Mesenteric fat pad (tissue), 1 donor: ENCODE measurements around the gene CES4A. TPM values are rescaled to one million over a fixed set of nuclear protein-coding genes. Genes with fewer than 3 reads are reported as not detected.
A peak's percentile ranks its signal among the peaks of the same experiment; 100 is the strongest.
"Not testable (repeated sequence)": the region's sequence is repeated elsewhere in the genome, so short reads cannot be mapped to it uniquely, and the experiment has no call there.

Experiments used
- DNase-seq: peaks from one replicate; pipeline ENCODE4 v3.0.0-alpha.2; 2020; ENCODE audit warnings: low spot score
- total RNA-seq: library from RNA; stranded (reverse); fragmentation: NEBNext Ultra II Directional; extraction: Animal tissue kit (Norgen Biotek cat#: 25700); gene quantifications from one replicate; pipeline ENCODE4 v1.2.1, GENCODE V29; 2021
- donor health status: DM: yes; HTN: yes; CAD: no.

The CES4A gene
- total RNA-seq, 1 donor from 2014 or later = 12.5 TPM

DNA sequence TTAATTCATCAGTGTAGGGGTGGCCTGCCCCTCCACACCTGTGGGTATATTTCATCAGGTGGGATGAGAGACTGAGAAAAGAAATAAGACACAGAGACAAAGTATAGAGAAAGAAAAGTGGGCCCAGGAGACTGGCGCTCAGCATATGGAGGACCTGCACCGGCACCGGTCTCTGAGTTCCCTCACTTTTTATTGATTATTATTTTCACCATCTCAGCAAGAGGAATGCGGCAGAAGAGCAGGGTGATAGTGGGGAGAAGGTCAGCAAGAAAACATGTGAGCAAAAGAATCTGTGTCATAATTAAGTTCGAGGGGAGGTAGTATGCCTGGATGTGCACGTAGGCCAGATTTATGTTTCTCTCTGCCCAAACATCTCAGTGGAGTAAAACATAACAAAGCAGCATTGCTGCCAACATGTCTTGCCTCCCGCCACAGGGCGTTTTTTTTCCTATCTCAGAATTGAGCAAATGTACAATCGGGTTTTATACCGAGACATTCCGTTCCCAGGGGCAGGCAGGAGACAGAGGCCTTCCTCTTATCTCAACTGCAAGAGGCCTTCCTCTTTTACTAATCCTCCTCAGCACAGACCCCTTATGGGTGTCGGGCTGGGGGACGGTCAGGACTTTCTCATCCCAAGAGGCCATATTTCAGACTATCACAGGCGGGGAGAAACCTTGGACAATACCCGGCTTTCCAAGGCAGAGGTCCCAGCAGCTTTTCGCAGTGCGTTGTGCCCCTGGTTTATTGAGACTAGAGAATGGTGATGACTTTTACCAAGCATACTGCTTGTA lies 32.8 kb upstream of the CES4A start:
- not testable (repeated sequence) for DNase-seq

DNA sequence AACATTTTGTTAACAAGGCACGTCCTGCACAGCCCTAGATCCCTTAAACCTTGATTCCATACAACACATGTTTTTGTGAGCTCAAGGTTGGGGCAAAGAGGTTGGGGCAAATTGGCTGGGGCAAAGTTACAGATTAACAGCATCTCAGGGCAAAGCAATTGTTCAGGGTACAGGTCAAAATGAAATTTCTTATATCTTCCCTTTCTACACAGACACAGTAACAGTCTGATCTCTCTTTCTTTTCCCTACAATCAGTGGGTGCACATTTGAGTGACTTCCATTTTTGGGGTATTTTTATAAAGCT lies 32.3 kb upstream of the CES4A start:
- DNase-seq = not testable (repeated sequence)

- DNase-seq = no peak
Measured at GRCh38 chr16:66958857-66959703, 29.3 kb upstream of the CES4A start.

DNA sequence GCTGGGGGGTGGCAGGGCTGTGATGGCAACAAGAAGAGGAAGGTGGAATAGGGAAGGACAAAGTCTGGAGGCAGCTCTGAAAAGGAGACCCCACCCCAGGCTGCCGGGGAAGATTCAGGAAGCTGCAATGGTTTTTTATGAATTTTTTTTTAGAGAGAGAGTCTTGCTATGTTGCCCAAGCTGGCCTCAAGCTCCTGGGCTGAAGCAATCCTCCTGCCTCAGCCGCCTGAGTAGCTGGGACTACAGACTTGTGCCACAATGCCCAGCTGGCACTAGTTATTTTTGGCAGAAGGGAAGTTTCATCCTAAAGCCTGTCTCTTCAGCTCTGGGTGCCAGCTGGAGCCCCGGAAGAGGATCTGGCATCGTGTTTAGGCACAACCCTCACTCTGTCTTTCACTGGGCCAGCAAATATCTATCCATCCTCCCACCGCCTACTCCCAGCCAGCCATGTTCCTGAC lies 28.7 kb upstream of the CES4A start:
- no peak for DNase-seq

GRCh38 chr16:66960270-66960669 lies 28.1 kb upstream of the CES4A start:
- DNase-seq = no peak

GRCh38 chr16:66961065-66961744 lies 27.2 kb upstream of the CES4A start, which contains the start of gene CES3:
CES3 (plus strand) TSS chr16:66961266; CDS start chr16:66961308, 42 bp downstream.
- no peak for DNase-seq

GRCh38 chr16:66961914-66962313 lies 26.5 kb upstream of the CES4A start:
- no peak for DNase-seq

GRCh38 chr16:66964049-66964448 lies 24.3 kb upstream of the CES4A start:
- no peak for DNase-seq

DNA sequence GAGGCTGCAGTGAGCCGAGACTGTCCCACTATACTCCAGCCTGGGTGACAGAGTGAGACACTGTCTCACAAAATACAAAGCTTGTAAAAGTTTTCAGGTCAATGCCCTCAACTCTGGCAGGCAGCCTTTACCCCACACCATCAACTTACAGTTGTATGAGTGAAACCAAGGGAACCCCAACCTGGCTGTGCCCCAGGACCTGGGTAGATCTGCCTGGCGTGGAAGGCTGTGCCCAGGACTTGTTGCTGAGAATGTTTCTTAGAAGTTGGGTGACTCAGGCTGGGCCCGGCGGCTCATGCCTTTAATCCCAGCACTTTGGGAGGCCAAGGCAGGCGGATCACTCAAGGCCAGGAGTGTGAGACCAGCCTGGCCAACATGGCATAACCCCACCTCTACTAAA lies 19.5 kb upstream of the CES4A start:
- DNase-seq = no peak

GRCh38 chr16:66970775-66971720 lies 17.3 kb upstream of the CES4A start:
- no peak for DNase-seq

- no peak for DNase-seq
Measured at GRCh38 chr16:66972983-66973382, 15.4 kb upstream of the CES4A start.

DNA sequence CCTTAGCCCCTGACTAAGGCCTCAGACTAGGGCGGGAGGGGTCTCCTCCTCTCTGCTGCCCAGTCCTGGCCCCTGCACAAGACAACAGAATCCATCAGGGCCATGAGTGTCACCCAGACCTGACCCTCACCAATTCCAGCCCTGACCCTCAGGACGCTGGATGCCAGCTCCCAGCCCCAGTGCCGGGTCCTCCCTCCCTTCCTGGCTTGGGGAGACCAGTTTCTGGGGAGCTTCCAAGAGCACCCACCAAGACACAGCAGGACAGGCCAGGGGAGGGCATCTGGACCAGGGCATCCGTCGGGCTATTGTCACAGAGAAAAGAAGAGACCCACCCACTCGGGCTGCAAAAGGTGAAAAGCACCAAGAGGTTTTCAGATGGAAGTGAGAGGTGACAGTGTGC lies 14.7 kb upstream of the CES4A start:
- no peak for DNase-seq

GRCh38 chr16:66974156-66974931 lies 14.0 kb upstream of the CES4A start:
- not testable (repeated sequence) for DNase-seq

- DNase-seq = not testable (repeated sequence)
Measured at GRCh38 chr16:66974932-66975246, 13.5 kb upstream of the CES4A start.

DNA sequence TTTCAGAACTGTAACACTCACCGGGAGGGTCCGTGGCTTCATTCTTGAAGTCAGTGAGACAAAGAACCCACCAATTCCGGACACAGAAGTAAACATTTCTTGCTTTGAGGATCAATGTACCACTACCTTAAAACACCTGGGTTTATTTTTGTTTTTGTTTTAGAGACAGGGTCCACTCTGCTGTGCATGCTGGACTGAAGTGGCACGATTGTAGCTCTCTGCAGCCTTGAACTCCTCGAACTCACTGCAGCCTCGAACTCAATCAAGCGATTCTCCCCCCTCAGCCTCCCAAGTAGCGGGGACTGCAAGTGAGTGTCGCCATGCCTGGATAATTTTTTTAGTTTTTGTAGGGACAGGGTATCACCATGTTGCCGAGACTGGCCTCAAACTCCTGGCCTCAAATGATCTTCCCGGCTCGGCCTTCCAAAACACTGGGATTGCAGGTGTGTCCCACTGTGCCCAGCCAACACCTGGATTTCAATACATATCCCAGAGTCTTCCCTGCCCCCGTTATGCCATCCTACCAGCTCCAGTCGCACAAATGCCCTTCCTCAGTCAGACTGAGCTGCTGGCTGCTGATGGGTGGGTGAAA lies 13.0 kb upstream of the CES4A start:
- DNase-seq = no peak

DNA sequence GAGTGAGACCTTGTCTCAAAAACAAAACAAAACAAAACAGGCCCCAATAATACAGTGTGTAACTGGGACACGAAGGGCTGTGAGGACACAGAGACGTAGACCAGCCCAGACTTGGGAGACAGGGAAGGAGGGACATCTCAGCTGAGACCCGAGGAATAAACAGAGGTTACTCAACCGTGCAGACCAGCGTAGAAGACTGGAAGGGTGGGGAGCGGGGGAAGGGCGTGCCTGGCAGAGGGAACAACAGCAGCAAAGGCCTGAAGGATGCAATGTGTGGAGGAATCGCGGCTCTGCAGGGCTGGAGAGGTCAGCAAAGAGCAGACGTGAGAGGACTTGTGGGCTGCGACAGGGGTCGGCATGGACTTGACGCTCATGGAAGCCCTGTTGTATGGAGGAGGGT lies 11.6 kb upstream of the CES4A start:
- no peak for DNase-seq

DNA sequence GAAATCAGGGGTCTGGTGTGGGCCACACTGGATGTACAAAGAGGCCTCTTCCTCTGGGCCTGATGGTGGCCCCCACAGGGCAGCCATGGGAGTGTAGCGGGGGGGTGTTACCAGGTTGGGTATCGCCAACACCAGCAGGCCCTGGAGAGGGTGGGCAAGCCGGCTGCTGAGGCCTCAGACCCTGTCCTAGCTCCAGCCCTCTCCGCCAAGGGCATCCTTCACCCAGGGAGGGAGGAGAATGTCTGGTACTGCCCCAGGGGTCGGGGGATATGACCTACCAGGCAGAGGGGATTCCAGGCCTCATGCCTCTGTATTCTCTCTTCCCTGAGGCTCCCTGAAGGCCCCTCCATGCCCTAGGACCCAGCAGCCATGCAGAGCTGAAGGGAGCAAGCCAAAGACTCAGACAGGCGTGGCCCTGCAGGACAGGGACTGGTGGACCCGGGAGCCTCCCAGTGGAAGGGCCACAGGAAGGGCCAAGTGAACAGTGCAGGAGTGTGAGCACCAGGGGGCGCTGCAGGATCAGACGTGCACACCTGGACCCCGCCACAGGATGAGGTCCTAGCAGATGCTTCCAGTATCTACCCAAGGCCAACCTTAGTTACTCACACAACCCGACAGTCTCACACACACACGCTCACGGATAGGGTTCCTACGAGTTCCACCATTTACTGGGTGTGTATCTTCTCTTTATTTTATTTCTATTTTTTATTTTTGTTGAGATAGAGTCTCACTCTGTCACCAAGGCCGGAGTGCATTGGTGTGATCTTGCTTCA lies 10.9 kb upstream of the CES4A start:
- peak; percentile 95 for DNase-seq

DNA sequence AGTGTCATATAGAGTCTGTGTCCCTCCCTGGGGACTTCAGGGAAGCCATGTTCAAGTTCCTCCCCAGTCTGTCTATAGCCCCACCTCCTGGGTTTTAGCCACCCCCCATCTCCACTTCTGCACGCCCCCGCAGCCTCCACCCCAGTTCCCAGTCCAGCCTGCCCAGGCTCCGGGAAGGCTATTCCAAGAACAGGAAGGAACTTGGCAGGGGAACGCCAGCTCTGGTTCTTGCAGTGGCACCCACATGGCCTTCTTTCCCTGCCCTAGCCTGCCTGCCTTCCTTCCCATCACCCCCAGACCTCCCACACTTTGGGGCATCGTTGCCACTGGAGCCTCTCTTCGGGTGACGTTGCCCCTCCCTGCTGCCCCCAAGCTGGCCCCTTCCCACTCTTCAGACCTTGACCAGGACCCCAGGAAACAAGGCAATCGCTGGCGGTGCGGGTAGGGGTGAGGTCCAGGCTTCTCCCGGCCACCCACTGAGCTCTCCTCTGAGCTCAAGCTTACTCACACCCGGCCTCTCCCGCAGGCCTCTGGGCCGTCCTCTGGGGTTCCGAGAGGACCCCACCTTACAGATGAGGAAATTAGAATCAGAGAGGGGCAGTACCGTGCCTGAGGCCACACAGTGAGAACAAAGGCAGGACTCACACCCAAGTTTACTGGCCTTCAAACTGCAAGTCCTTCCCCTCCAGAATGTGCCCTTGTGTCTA lies 9.2 kb upstream of the CES4A start:
- no peak for DNase-seq
